Keratinocyte (primary cell): ENCODE data around the gene LPO. TPM values are rescaled to one million over a fixed set of nuclear protein-coding genes. Genes with fewer than 3 reads are reported as not detected.

Experiments
- DNase-seq: peaks from one replicate; pipeline ENCODE4 v3.0.0-alpha.2; 2011; ENCODE audit warnings: low read depth, missing footprints, low spot score
- FAIRE-seq: peaks from 2 replicates; lab custom pipeline; 2011; peaks lifted over from hg19 to GRCh38; lab: Jason Lieb, UNC
- H2AFZ ChIP-seq: 2 replicates; pipeline ENCODE4 v1.6.0; 2012; ENCODE audit warnings: low read length, control low read depth, inconsistent platforms; ENCODE audit not compliant: control insufficient read depth
- H3K27ac ChIP-seq: 2 replicates; pipeline ENCODE4 v1.5.1; 2011; ENCODE audit warnings: low read length; ENCODE audit not compliant: control insufficient read depth, insufficient read depth
- H3K27me3 ChIP-seq: 3 replicates; pipeline ENCODE4 v1.6.0; 2011; ENCODE audit warnings: low read length; ENCODE audit not compliant: control insufficient read depth, insufficient read depth; ENCODE audit errors: extremely low read depth
- H3K36me3 ChIP-seq, 2 experiments: 2 replicates in 1 of 2; 3 replicates in 1 of 2; pipeline ENCODE4 v1.5.1; 2011; ENCODE audit warnings: low read length in 2 of 2, mild to moderate bottlenecking in 1 of 2; ENCODE audit not compliant: control insufficient read depth in 2 of 2, insufficient read depth in 2 of 2; ENCODE audit errors: extremely low read depth in 1 of 2
- H3K4me1 ChIP-seq: 3 replicates; pipeline ENCODE4 v1.5.1; 2011; ENCODE audit warnings: low read length; ENCODE audit not compliant: control insufficient read depth, insufficient read depth; ENCODE audit errors: extremely low read depth
- H3K4me2 ChIP-seq: 3 replicates; pipeline ENCODE4 v1.6.0; 2011; ENCODE audit warnings: low read depth, low read length; ENCODE audit not compliant: control insufficient read depth, insufficient read depth; ENCODE audit errors: extremely low read depth
- H3K4me3 ChIP-seq, 3 experiments: fragments of 200-600 bp in 1 of 3; sonication (generic) in 1 of 3; 2 replicates in 2 of 3; 3 replicates in 1 of 3; pipeline ENCODE4 v1.5.1; 2011 to 2016; ENCODE audit warnings: low read length in 3 of 3, mild to moderate bottlenecking in 3 of 3, control low read depth in 2 of 3, inconsistent platforms in 1 of 3, low read depth in 1 of 3, mixed read lengths in 1 of 3, mixed run types in 1 of 3, moderate library complexity in 1 of 3; ENCODE audit not compliant: control insufficient read depth in 2 of 3, insufficient read depth in 2 of 3; ENCODE audit errors: extremely low read depth in 1 of 3
- H3K79me2 ChIP-seq: 2 replicates; pipeline ENCODE4 v1.6.0; 2012; ENCODE audit warnings: low read length; ENCODE audit not compliant: control insufficient read depth, insufficient read depth
- H3K9ac ChIP-seq: 3 replicates; pipeline ENCODE4 v1.6.0; 2011; ENCODE audit warnings: low read length; ENCODE audit not compliant: control insufficient read depth, insufficient read depth; ENCODE audit errors: extremely low read depth
- H3K9me1 ChIP-seq: 3 replicates; pipeline ENCODE4 v1.6.0; 2011; ENCODE audit warnings: low read length; ENCODE audit not compliant: control insufficient read depth, insufficient read depth; ENCODE audit errors: extremely low read depth
- H3K9me3 ChIP-seq: 2 replicates; pipeline ENCODE4 v1.5.1; 2012; ENCODE audit warnings: low read depth, low read length; ENCODE audit not compliant: control insufficient read depth
- H4K20me1 ChIP-seq: 3 replicates; pipeline ENCODE4 v1.6.0; 2011; ENCODE audit warnings: low read length; ENCODE audit not compliant: control insufficient read depth, insufficient read depth; ENCODE audit errors: extremely low read depth
- CTCF ChIP-seq, 3 experiments: IDR thresholded peaks in 1 of 3; conservative IDR thresholded peaks in 1 of 3; optimal IDR thresholded peaks in 1 of 3; 2 replicates in 2 of 3; 3 replicates in 1 of 3; pipeline versions ENCODE3 to v1.5.1; 2011; ENCODE audit warnings: low read length in 3 of 3, mild to moderate bottlenecking in 3 of 3, moderate library complexity in 2 of 3, control low read depth in 1 of 3, inconsistent platforms in 1 of 3; ENCODE audit not compliant: insufficient read depth in 2 of 3; ENCODE audit errors: extremely low read depth in 1 of 3
- EZH2 ChIP-seq: IDR thresholded peaks from one replicate; pipeline ENCODE4 v1.6.1; 2012; ENCODE audit warnings: inconsistent platforms, mild to moderate bottlenecking, low read length, moderate library complexity
- dilution Hi-C: fragments of 300-500 bp; cut with MboI; formaldehyde crosslinking; loops from one replicate; pipeline ENCODE4 v1.7.0; 2020; ENCODE audit warnings: low sequenced_read_pairs; ENCODE audit not compliant: extremely low pct_ligation_motif_present
- polyA plus RNA-seq, 5 experiments: library from polyadenylated mRNA; depleted of rRNA in 3 of 5; stranded (reverse) in 3 of 5; stranded (forward) in 1 of 5; unstranded in 1 of 5; fragments of >200 nt; gene quantifications; 1 replicate in 1 of 5; 2 replicates in 3 of 5; 3 replicates in 1 of 5; pipeline versions ENCODE4 v1.2.1 to v1.2.3, GENCODE V29; 2011 to 2012; ENCODE audit warnings: missing spikeins in 2 of 5, low read depth in 1 of 5, low replicate concordance in 1 of 5

Gene LPO
- polyA plus RNA-seq, 1 donor (not counting 4 experiments of a cell fraction or from before 2014, with no cell fraction given) = not detected

GRCh38 chr17:58254803-58255202 lies 16.4 kb downstream of the LPO start:
- DNase-seq (no peak), FAIRE-seq (no peak)
- H3K27me3 ChIP-seq = peaks cover 18% of the 10 kb centered on the region
- dilution Hi-C loops = no loop called here
- no peaks in the 10 kb centered on the region for H3K36me3 ChIP-seq
- no peak overlapping the region for H3K4me2 ChIP-seq
- no peaks in the 10 kb centered on the region for H3K9me1 ChIP-seq
- H4K20me1 ChIP-seq = no peaks in the 10 kb centered on the region
- no peaks in the 10 kb centered on the region for H3K9me3 ChIP-seq
- H3K4me3 ChIP-seq = no peak overlapping the region
- H3K9ac ChIP-seq = no peak overlapping the region
- TF ChIP-seq EZH2 (no peak), CTCF (optimal IDR thresholded peaks at IDR 0.05 in 1 of 3, IDR thresholded peaks at IDR 0.05 in 1 of 3, conservative IDR thresholded peaks at IDR 0.05 in 1 of 3; ENCODE audit: extremely low read depth in 1 of 3, insufficient read depth in 2 of 3, low read length in 3 of 3) (peak; percentile 26 to 53 (median 46))
- no peaks in the 10 kb centered on the region for H3K79me2 ChIP-seq
- no peak overlapping the region for H3K27ac ChIP-seq
- H3K4me1 ChIP-seq = no peaks in the 10 kb centered on the region
- H2AFZ ChIP-seq = no peak overlapping the region

DNA sequence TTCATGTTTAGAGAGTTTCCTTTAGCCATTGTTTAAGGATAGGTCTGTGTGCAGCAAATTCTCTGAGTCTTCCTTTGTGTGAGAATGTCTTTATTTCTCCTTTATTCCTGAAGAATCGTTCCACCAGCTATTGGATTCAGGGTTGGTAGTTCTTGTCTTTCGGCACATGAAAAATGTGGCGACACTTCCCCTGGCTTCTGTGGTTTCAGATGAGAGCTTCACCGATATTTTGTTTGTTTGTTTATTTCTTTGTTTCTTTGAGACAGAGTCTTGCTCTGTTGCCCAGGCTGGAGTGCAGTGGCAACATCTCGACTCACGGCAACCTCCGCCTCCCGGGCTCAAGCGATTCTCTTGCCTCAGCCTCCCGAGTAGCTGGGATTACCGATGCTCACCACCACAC lies 23.8 kb downstream of the LPO start:
- H3K36me3 ChIP-seq = no peaks in the 10 kb centered on the region
- H3K27ac ChIP-seq = no peak overlapping the region
- H3K9me3 ChIP-seq = no peaks in the 10 kb centered on the region
- no peak overlapping the region for H3K9ac ChIP-seq
- DNase-seq (no peak), FAIRE-seq (no peak)
- no peaks in the 10 kb centered on the region for H3K4me1 ChIP-seq
- TF ChIP-seq EZH2 = no peak
- TF ChIP-seq CTCF (optimal IDR thresholded peaks at IDR 0.05 in 1 of 3, IDR thresholded peaks at IDR 0.05 in 1 of 3, conservative IDR thresholded peaks at IDR 0.05 in 1 of 3; ENCODE audit: extremely low read depth in 1 of 3, insufficient read depth in 2 of 3, low read length in 3 of 3) = no peak
- H3K79me2 ChIP-seq = no peaks in the 10 kb centered on the region
- no peak overlapping the region for H3K4me3 ChIP-seq
- H3K4me2 ChIP-seq = no peak overlapping the region
- no peaks in the 10 kb centered on the region for H4K20me1 ChIP-seq
- dilution Hi-C loops = no loop called here
- no peaks in the 10 kb centered on the region for H3K9me1 ChIP-seq
- peaks cover 19% of the 10 kb centered on the region for H3K27me3 ChIP-seq
- H2AFZ ChIP-seq = no peak overlapping the region
